ENCODE data around the gene HDAC4. TPM values are rescaled to one million over a fixed set of nuclear protein-coding genes. Genes with fewer than 3 reads are reported as not detected.

HDAC4 gene
- polyA plus RNA-seq, 4 donors = 12.0 to 14.1 (median 12.6) TPM

GRCh38 chr2:239245872-239246721 lies 154.7 kb downstream of the HDAC4 start:
- DNase-seq (ENCODE audit: low read depth in 4 of 4, low spot score in 3 of 4) = no peak

DNA sequence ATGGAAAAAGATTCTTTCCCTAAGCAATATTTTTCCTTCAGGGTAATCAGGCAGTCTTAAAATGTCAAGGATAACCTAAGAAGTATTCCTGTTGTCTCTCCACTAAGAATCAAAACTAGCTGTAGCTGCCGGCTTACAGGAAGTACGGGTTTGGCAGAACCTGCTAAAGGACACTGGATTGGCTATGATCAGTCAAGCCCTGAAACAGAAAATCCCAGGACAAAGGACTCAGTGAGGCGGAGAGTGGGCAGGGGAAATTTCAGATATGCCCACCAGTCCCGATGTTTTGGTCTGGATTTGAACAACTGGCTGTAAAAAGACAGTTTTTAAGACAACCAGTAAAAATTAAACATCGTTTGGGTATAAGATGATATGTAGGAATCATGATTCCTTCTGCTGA lies 155.7 kb downstream of the HDAC4 start:
- DNase-seq (ENCODE audit: low read depth in 4 of 4, low spot score in 3 of 4) = no peak

GRCh38 chr2:239244625-239245024 lies 156.2 kb downstream of the HDAC4 start:
- DNase-seq (ENCODE audit: low read depth in 4 of 4, low spot score in 3 of 4) = no peak

DNA sequence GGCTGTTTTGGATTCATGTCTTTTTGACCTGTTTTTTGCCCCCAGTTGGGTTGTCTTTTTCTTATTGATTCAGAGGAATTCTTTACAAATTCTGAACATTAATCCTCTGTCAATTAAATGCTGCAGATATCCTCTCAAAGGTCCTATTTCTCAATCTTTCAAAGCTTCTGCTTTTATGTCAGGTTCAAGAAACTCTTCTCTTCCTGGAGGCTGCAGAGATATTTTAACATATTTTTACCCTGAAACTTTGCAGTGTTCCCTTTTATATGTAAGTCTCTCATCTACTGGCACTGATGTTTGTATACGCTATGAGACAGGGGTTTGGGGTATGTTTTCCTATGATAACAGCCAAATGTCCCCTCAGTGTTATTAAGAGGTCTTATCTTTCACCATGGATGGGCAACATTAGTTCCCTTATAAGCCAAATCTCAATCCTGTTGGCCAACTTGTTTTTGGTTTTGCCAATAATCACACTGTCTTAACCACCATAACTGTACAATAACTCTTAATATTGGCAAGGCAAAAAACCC lies 159.3 kb downstream of the HDAC4 start:
- no peak for DNase-seq (ENCODE audit: low read depth in 4 of 4, low spot score in 3 of 4)

DNA sequence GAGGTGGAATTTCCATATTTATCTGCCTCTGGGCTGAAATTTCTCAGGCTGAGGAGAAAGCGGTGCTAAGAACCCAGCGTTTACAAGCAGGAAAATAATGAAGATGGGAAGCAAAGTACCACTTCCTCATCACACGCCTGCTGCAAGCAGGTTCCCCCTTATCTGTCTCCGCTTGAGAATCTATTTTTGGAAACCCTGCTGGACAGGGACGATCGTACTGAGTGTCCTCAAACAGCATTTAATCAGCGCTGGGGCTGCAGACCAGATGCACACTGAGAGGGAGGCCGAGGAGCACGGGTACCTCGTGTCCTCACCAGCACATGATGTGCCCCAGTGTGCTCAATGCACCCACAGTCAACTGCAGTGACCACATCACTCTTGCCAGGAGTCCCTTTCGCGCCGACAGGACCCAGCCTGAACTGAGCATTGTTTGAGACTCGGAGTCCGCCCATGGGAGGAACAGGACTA lies 160.4 kb downstream of the HDAC4 start:
- DNase-seq (ENCODE audit: low read depth in 4 of 4, low spot score in 3 of 4) = no peak

DNA sequence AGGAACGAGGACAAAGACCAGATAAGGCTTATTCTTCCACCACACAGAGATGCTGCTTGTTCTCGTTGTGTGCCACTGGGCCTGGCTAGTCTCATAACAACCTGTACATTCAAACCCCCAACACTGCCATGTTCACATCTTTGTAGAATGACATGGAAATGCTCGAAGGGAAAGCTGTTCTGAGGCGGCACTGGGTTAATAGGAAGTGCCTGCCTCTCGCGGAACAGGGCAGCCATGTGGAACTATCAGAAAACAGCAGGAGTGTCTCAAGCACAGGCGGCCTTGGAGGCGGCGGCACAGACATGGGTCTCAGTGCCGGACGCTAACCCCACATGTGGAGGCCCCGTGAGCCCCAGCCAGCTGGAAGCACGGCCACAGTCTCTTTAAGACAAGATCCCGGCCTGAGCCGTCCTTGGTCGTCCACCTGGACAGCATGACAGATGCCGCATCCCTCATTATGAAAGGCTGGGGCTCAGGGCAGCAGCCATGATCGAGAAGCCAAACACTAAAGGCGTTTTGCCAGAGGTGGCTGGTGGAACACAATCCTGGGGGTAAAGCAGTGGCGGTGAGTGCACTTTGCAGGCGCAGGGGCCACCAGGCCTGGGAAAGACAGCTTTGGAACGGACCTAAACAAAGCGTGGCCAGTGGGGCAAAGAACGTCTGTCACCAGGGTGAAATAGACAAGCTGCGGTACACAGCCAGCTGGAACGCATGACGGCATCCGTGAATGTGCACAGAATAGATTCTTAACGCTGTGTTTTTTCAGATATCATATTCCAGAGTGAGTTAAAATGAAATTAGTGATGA lies 161.0 kb downstream of the HDAC4 start:
- no peak for DNase-seq (ENCODE audit: low read depth in 4 of 4, low spot score in 3 of 4)

DNA sequence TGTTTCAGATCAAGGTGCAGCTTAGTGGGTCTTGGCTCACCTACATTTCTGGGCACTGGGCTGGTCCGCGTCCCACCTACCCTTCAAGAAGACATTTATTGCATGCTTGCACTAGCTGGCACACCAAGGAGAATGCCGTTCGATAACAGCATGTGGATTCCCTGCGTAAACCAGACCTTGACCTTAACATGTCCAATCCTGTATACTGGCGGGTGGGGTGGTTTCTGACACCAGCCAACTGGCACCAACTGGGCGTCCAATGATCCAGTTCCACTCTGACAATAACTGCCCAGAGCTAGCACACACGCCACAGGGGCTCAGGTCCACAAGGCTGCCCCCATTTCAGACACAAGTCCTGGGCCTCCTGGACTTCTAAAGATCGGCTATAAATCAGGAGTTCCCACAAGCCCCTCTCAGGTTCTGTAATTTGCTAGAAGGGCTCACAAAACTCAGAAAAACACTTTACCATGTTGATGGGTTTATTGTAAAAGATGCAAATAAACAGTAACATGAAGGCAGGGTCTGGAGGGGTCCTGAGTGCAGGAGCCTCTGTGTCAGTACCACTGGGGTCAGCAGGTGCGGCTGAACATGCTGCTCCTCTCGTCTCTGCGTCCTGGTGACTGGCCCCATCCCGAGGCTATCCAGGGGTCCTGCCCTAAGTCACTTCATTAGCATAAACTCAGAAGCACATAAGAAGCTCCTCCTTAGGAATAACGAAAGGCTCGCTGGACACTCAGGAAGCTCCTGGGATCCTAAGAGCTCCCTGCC lies 161.8 kb downstream of the HDAC4 start:
- DNase-seq (ENCODE audit: low read depth in 4 of 4, low spot score in 3 of 4) = no peak

DNA sequence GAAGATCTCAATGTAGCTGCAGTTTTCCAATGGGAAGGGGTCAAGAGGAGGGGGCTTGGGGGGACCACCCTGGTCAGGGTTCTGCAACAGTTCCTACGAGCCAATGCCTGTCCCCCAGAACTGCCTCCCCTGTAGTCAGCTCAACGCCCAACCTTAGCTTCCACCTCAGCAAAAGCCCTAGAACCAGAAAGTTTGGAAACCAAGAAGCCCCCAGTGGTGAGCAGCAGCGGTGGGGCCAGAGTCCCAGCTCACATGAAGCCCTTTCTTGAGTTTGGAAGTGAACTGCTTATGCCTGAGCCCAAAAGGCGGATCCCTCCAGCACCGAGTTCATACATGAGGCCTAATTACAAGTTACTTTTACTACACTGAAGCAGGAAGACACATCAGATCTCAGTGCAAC lies 162.4 kb downstream of the HDAC4 start:
- no peak for DNase-seq (ENCODE audit: low read depth in 4 of 4, low spot score in 3 of 4)

DNA sequence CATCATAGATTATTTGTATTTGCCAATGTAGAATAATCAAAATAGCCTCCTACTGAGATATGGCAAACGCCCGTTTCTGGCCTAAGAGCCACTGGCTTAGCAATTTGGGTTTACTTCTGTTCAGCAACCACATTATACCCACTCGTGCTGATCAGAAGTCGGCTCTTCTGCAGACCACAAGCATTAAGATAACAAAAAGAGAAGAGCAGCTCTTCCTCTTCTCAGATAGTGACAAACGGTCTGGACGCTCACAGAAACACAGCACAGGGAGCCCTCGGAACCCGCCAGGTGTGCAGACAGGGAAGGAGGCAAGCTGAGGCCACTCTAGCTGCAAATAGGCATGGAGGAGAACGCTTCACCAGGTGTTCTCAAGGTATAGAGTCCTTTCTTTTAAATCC lies 164.0 kb downstream of the HDAC4 start:
- DNase-seq (ENCODE audit: low read depth in 4 of 4, low spot score in 3 of 4) = no peak

GRCh38 chr2:239236043-239236807 lies 164.6 kb downstream of the HDAC4 start:
- DNase-seq (ENCODE audit: low read depth in 4 of 4, low spot score in 3 of 4) = no peak

DNA sequence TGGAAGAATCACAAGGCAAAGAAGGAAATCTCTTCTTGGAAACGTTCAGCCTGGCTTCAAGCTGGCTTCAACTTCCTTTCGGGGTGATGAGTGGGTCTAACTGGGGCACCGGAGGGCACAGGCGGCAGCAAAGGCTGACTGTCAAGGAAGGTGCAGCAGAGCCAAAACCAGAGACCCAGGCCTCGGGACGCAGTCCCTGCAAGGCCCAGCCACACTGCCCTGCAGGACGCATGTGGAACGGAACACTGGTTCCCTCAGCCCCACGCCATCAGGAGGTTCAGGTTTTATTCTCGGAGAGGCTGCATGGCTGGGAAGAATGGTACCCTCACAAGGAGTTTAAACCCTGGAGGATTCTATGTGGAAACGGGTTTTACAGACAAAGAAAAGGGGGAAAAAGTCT lies 165.5 kb downstream of the HDAC4 start:
- no peak for DNase-seq (ENCODE audit: low read depth in 4 of 4, low spot score in 3 of 4)

DNA sequence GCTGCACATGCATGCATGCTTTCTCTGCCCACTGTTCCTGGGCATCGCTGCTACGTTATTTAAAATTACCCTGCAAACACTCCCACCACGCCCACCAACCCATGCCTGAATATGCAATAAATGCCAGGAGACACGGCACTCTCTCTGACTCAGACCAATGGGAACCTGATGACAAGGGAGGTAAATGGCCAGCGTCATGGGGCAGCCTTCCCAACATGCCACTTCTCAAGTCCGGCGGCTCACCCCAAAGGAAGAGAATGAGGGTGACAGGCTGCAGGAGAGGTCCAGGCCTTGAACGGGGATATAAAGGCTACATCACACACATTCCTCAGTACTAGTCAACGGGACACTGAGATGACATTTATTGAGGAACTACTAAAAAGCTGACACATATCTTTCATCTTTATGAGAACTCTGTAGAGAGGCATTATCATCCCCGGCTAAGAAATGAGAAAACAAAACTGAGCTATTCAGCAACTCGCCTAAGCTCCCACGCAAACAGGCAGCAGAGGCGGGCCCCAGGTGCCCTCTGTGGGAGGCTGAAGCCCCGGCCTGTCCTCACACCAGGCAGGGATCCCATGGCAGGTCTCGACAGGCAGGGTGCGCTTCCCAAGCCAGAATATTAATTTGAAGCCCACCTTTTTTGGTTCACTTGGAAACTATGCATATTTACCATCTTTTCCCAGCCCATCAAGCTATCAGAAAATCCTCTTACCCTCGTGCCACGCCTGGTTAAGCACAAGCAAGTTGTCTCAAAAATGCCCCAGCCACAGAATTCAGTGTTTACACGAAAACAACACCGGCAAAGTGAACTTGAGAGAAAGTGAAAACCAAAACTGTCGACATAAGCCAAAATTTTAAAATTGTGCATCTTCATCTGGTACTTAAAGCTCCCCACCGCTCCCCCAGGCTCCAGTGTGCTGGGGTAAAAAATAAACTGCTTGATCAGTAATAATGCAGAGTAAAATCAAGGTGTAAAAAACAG lies 166.3 kb downstream of the HDAC4 start:
- DNase-seq (ENCODE audit: low read depth in 4 of 4, low spot score in 3 of 4) = no peak

- DNase-seq (ENCODE audit: low read depth in 4 of 4, low spot score in 3 of 4) = no peak
Measured at GRCh38 chr2:239233576-239233975, 167.2 kb downstream of the HDAC4 start.

DNA sequence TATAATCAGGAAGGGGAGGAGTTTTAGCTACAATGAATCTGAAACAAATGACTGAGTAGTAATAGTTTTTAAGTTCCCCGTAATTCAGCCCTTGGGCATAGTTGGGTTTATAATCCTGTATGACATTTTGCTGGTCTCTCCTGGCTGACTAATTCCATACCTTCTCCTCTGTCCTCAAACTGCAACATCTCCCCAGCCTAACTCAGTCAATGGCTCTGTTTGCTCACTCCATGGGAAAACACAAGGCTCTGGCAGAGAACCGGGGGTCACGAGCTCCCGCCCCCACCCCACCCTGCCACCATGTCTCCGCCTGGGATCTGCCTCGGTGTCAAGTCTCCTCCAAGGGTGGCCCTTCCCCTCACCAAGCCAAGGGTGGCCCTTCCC lies 168.6 kb downstream of the HDAC4 start:
- DNase-seq (ENCODE audit: low read depth in 4 of 4, low spot score in 3 of 4) = no peak

- no peak for DNase-seq (ENCODE audit: low read depth in 4 of 4, low spot score in 3 of 4)
Measured at GRCh38 chr2:239231231-239232194, 169.3 kb downstream of the HDAC4 start.

DNA sequence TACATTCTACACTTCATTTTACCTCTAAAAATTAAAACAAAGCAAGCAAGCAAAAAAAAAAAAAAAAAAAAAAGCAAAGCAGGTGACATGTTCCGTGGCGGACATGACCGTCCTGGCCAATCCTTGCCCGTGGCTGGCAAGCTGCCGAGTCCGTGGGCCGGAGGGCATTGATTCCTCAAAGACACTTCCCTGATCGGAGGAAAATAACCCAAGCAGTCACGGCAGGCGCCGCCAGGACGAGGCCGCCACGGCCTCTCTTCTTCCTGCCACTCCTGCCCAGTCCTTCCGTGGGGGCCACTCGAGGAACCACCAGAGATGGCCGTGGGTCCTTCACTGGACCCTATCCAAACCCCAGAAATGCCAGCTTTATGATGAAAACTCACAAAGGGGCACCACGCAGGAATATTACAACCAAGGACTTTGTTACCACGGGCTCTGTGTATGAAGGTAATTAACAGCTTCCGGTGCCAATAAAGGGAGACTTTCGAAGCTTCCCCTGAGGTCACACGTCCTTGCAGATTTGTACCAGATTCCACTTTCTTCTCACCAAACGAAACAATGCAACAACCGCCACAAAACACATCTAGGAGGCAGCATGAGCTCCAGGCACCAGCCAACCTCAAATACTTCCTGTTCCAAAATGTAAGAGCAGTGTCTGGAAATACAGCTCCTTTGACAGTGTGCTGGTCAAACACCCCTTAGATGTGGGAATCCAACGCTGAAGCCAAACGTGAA lies 170.3 kb downstream of the HDAC4 start:
- DNase-seq (ENCODE audit: low read depth in 4 of 4, low spot score in 3 of 4) = no peak
